NCI-H446 treated with DMSO at 0.1 percent for 48 hours (cell line): ENCODE data around the gene ZNF639.

ENCODE experiments used
- DNase-seq: peaks from one replicate; lab custom pipeline; 2025; lab: John Stamatoyannopoulos, UW

Gene ZNF639

DNA sequence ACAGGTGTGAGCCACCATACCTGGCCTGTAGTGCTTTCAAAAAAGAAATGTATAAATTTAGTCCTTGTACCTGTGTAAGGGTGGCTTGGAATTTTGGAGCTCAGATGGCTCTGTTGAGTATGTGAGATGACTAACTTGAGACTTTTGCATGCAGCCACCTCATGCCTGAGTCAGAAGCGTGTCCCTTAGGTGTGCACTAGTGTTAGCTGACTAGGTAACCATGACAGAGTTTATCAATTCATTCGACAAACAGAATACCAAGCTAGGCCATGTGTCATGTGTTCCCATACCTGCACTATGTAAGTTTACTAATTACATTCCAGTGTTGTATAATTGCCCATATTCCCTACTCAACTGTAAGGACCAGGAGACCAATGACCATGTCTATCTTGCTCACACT is 4.0 kb upstream of the ZNF639 start:
- no peak for DNase-seq

DNA sequence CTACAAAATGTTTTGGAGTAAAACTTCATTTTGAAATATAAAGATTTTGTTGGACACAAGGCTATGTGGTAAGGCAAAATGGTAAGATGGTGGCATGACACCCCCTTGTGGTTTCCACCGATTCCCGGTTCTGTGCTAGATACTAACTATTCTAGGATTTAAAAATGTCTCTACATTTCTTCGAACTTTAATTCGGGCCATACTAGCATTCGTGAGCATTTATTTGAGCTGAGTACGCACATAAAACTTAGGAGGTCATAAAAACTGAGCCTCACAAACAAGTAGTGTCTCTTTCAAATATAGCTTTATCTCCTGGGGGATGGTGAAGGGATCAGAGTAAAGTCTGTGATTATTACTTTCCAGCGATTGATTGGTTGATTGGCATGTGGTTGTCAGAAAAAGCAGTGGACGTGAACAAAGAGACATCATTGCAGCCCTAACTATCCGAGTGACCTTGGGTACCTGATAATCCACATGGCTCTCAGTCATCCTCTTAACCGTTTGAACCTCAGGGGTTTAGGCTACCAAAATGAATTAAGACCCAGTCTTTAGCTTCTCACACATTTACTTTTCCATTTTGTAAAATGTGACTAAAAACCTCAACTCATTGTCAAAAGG is 1.1 kb upstream of the ZNF639 start:
- DNase-seq = no peak

DNA sequence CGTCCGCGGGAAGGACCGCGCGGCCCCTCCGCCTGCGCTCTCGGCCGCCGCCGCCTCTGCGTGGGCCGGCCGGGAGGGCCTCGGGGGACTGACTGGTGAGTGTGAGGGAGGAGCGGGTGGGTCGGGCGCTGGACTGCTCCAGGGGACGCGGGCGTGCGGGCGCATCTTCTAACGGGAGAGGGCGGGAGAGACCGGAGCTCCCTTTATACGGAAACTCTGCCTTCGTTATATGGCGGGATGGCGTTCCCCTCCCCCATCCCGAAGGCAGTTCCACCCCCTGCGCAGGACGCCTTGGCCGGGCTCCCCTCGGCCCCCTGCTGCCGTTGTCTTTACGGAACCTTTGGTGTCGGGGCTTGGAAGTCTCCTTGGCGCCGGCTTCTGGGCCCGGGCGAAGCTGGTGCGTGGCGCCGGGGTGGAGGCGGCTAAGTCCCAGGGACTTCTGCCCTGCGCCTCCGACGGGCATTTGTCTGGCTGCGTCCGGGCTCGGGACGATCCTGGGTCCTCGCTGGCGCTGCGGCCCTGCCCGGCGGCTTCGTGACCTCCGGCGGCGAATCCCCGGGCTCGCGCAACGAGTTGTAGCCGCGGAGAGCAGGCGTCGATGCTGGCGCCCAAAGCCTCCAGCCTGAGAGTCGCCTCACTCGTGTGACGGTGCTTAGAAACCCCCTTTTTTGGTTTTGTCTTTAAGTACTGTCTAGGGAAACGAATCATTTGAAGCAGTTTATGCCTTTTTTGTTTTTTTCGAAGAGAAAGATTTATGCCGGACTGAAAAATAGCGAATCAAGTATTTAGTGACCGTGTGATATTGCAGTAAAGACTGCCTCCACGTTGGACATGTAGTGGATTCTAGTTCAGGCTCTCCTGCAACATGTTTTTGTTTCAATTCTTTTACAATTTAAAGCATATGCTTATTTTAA is 623 bp downstream of the ZNF639 start:
- DNase-seq = peak; percentile 32

DNA sequence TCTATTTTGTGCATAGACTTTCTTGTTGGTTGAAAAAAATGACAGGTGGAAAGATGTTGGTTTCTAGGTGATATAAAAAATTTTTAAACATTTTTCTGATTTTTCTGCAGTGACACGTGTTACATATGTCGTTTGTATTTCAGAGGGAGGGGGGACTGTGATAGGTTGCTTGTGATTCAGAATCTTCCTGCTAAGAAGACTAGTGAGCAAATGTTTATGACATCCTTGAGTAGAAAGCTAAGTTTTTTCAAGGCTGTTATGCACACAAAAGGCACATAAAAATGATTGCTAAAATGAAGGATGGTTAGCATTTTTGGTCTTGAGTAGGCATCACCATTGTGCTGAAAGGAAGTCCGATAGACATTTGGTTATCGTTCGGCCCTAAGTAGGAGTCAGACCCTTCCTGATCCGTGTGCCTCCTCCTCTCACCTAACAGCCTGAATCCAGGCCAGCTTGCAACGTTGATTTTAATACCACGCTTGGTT is 1.5 kb downstream of the ZNF639 start:
- no peak for DNase-seq

DNA sequence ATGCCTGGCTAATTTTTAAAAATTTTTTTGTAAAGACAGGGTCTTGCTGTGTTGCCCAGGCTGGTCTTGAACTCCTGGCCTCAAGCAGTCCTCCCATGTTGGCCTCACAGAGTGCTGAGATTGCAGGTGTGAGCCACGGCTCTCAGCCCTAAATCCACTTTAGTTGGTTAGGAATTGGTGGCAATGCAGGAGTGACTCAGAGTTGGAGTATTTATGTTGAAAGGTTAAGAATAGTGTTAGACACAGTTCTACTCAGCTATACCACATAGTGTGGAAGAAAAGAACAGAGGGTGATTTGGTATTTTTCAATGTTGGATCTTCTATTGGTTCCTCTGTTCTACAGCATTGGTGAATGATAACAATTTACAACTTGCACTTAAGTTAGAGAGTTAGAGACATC is 7.6 kb downstream of the ZNF639 start:
- DNase-seq = no peak

DNA sequence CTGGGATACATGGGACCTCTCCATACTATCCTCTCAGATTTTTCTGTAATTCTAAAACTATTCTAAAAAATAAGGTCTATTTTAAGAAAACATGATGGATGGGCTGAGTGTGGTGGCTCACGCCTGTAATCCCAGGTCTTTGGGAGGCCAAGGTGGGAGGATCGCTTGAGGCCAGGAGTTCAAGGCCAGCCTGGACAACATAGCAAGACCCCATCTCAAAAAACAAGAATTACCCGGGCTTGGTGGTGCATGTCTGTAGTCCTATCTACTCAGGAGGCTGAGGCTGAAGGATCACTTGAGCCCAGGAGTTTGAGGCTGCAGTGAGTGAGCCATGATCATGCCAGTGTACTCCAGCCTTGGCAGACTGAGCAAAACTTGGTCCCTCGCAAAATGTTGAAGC is 9.4 kb downstream of the ZNF639 start:
- DNase-seq = no peak

DNA sequence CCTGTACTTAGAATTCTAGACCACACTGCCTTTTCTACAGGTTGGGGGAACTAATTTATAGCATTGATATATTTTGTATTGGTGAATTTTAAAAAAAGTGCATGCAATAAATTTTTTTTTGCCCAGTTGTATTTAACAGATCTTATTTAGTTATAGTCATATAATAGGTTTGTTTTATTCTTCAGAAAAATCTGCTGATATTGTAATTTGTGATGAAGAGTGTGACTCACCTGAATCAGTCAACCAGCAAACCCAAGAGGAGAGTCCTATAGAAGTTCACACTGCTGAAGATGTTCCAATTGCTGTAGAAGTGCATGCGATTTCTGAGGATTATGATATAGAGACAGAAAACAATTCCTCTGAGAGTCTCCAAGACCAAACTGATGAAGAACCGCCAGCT is 10.3 kb downstream of the ZNF639 start:
- no peak for DNase-seq

DNA sequence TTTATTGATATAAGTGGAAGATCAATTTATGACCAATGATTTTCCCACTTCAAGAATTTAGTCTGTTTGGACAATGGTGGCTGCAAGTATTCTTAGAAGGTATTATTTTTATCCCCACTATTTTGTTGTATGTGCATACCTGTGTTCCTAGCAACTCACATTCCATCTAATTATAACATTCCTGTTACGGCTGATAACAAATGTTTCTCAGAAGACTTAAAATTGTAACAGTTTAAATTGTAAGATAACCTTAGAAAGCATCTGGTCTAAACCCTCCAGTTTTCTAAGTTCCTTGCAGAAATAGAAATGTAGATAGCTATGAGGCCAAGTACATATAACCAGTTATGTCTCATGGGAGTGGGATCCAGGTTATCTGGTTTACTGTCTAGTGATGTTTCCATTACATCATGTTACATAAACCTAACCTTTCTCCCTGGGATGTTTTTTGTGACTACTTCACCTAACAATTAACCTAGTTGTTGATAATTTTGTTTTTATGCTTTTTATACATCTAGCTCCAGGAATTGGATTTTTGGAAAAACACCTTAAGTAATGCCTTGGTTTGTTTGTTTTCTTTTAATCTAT is 13.6 kb downstream of the ZNF639 start:
- DNase-seq = no peak

DNA sequence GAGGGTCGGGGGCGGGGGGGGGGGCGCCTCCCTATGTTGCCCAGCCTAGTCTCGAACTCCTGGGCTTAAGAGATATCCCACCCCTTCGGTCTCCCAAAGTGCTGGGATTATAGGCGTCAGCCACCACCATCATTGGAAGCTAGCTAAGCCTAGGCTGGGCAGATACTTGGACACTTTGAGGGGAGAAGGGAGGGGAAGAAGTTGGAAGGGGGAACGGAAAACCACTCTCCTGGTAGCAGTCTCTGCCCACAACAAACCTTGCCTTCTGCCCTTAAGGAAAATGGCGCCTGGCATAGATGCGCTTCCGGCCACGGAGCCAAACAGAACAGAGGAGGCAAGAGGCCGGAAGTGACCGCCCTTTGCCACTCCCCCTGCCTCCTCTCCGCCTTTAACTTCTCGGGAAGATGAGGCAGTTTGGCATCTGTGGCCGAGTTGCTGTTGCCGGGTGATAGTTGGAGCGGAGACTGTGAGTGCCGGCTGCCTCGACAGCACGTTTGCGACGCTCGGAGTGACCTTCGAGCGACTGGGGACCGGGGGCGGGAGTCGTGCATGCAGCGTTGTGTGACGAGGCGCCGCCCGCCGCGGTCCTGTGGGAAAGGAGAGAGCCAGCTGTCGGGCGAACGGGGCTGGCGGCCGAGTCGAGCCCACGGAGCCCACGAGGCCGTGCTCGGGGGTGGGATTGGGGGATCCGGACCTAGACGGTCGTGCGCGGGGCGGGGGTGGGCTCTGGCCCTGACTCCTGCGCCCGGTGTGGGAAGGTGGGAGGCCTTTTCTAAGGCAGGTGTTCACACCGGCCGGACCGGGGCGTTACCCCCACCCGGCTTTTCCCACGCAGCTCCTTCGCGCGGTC is 24.7 kb downstream of the ZNF639 start, which contains the start of gene MFN1:
Gene MFN1, plus strand, starts transcription at position 365 of the 850 bp plus-strand sequence. CDS start 1,143 bp downstream, outside the sequence.
- DNase-seq = peak; percentile 93

DNA sequence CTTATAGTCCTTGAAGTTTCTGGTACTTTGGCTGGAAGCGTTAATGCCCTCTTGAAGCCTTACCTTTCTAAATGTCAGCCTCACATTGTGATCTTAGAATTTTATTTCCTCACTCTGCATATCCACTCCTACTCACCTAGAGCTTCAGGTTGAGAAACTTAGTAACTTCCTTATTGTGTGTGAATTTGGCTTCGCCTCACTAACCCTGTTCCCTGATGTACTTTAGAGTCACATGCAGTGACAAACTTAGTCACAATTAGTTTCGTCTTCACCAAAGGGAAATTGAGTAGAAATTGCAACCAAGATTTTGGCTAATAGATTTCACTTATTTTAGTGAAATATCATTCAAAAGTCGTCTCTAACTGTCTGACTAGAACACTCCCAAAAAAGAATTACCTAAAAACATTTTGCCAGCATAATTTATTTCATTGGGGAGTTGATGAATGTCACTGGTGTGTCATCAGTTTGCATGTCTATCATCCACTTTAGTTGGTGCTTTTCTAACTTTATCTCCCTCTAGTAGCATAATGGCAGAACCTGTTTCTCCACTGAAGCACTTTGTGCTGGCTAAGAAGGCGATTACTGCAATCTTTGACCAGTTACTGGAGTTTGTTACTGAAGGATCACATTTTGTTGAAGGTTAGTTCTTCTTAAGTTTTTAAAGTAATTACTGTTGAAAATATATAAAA is 25.6 kb downstream of the ZNF639 start:
- no peak for DNase-seq

DNA sequence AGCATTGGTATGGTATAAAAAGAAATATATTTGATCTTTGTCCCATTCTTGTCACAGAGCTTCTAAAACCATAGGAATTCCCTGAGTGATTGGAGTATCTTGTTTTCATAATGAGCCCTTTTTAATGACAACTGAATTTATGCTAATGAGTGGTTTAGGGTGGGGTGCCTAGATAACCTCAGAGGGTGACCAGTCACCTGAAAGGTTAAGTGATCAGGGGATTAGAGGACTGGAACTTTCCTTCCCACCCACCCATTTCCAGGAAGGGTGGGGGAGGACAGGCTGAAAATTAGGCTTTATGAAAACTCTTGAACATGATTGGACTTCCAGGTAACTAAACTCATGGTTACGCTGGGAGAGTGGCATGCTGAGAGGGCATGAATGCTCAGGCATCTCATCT is 33.2 kb downstream of the ZNF639 start:
- DNase-seq = no peak

DNA sequence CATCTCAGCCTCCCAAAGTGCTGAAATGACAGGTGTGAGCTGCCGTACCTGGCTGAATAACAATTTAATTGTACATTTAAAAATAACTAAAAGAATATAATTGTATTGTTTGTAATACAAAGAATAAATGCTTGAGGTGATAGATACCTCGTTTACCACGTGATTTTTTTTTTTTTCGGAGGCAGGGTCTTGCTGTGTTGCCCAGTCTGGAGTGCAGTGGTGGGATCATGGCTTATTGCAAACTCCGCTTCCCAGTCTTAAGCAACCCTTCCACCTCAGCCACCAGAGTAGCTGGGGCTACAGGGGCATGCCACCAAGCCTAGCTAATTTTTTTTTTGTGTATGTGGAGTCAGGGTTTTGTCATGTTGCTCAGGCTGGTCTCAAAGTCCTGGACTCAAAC is 40.5 kb downstream of the ZNF639 start:
- no peak for DNase-seq

DNA sequence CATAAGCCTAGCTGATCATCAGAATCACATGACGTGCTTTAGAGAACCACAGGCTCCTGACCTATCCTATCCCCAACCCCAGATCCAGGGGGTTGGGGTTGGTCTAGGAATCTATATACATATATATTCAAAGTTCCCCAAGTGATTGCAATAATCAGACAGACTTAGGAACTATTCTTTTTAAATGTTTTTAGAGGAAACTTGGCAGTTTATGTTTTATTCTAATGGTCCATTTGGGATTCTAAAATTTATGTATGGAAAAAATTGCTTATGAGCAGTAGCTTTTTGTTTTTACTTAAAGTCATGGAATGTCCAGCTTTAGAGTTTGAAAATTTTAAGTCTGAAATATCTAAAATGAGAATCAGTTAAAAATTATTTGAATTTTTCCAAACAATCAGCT is 46.8 kb downstream of the ZNF639 start:
- no peak for DNase-seq

DNA sequence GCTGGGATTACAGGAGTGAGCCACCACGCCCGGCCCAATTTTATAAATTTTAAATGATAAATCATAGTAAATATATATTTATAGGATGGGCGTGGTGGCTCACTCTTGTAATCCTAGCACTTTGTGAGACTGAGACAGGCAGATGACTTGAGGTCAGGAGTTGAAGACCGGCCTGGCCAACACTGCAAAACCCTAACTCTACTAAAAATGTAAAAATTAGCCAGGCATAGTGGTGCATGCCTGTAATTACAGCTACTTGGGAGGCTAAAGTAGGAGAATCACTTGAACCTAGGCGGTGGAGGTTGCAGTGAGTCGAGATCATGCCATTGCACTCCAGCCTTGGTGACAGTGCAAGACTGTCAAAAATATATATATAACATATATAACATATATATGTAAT is 51.1 kb downstream of the ZNF639 start:
- DNase-seq = no peak

DNA sequence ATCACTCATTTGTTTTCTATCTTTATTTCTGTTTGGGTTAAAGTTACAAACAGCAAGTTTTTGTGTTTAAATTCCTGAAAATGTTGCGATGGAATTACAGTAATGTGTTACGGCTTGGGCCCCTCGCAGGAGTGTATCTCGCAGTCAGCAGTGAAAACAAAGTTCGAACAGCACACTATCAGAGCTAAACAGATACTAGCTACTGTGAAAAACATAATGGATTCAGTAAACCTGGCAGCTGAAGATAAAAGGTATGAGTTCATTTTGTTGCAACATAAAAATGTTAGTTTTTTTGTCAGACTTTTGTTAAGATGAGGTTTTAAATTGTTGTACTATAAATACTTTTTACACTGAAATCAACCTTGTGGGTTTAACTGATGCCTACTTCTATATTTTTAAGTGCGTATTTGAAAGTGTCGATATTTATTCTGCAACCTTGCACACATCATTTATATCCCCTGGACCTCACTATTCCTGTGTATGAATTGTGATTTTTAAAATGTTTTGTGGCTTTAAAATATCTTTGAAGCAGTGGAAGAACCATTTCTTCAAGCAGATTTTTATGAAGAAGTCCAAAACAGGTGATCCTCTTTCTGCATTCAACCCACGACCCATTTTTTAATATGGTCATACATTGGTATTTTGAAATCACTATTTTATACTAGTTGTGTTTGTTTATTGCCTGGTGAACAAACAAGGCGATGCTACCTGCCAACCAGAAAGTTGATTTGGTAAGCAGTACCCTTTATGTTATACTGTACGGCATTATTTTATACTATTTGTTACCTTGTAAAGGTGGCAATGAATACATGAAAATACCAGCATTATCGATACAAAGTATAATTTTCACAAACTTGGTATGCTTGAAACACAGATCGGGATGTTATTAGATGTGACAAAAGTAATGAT is 52.5 kb downstream of the ZNF639 start:
- no peak for DNase-seq

DNA sequence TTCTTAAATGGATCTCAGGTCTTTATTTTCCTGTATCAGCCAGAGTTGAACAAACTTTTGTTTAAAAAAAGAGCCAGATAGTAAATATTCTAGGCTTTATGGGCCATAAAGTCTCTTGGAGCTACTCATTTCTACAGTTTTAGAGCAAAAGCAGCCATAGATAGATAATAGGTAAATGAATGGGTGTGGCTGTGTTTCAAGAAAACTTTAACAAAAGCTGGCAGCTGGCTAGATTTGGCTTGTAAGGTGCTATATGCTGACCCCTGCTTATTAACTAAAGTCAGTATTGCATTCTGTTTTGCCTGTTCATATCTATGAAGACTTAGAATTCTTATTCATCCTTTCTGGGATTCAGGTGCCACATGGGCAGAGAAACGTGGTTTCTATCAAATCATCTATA is 53.6 kb downstream of the ZNF639 start:
- no peak for DNase-seq
